K562 (cell line): ENCODE measurements around the gene CNDP2. TPM values are rescaled to one million over a fixed set of nuclear protein-coding genes. Genes with fewer than 3 reads are reported as not detected.

Experiments used
- ATAC-seq: fragments of 200-7000 bp; cut with Tn5 transposase; 3 replicates; pipeline ENCODE4 v1.9.1; 2020; ENCODE audit warnings: moderate library complexity
- BruUV-seq: library from RNA; stranded (reverse); fragments of 400-500 nt; replicated peaks from 2 replicates; lab custom pipeline; 2021; lab: Mats Ljungman, UMichigan
- CTCF ChIA-PET: fragments of 300-600 bp; formaldehyde crosslinking; extraction: SDS; loops from one replicate; lab custom pipeline; 2021; ENCODE audit warnings: low intra/inter-chr PET ratio; lab: Yijun Ruan, JAX
- POLR2A ChIA-PET: fragments of 300-600, 350-650 bp; sonication (Branson Sonifier 250); formaldehyde crosslinking; extraction: SDS; loops from one replicate; lab custom pipeline; 2021; ENCODE audit warnings: antibody characterized with exemption, inconsistent platforms; lab: Yijun Ruan, JAX
- DNase-seq, 4 experiments: peaks; one replicate each; pipeline versions ENCODE4 v3.0.0 to v3.0.0-alpha.2; 2011 to 2018; ENCODE audit warnings: low spot score in 3 of 4, mixed read lengths in 3 of 4; ENCODE audit errors: extremely low read depth in 1 of 4
- FAIRE-seq: peaks from 2 replicates; lab custom pipeline; 2011; peaks lifted over from hg19 to GRCh38; lab: Jason Lieb, UNC
- H2AFZ ChIP-seq: 2 replicates; pipeline ENCODE4 v1.6.0; 2011; ENCODE audit warnings: low read depth, low read length, control low read depth, inconsistent platforms
- H3K27ac ChIP-seq: fragments of 200-600 bp; 3 replicates; pipeline ENCODE4 v1.8.0; 2011; ENCODE audit warnings: low read depth, mild to moderate bottlenecking, control low read depth, inconsistent platforms, low read length, moderate library complexity, mixed read lengths; ENCODE audit errors: extremely low read depth
- H3K27me3 ChIP-seq, 2 experiments: fragments of 300-600 bp in 1 of 2; 2 replicates in 1 of 2; 3 replicates in 1 of 2; pipeline versions ENCODE4 v1.6.0 to v1.8.0; 2011; ENCODE audit warnings: inconsistent platforms in 2 of 2, low read length in 2 of 2, mild to moderate bottlenecking in 1 of 2, mixed read lengths in 1 of 2, moderate library complexity in 1 of 2; ENCODE audit not compliant: control insufficient read depth in 2 of 2, insufficient read depth in 2 of 2
- H3K36me3 ChIP-seq: fragments of 300-600 bp; 3 replicates; pipeline ENCODE4 v1.8.0; 2011; ENCODE audit warnings: mild to moderate bottlenecking, low read length, inconsistent platforms; ENCODE audit not compliant: control insufficient read depth, insufficient read depth
- H3K4me1 ChIP-seq, 2 experiments: fragments of 200-600 bp in 1 of 2; replicated peaks in 1 of 2; 2 replicates in 1 of 2; 3 replicates in 1 of 2; pipeline versions ENCODE4 v1.5.1 to v1.8.0; 2011; ENCODE audit warnings: inconsistent platforms in 2 of 2, low read length in 2 of 2, mild to moderate bottlenecking in 1 of 2, mixed read lengths in 1 of 2, moderate library complexity in 1 of 2; ENCODE audit not compliant: control insufficient read depth in 2 of 2, insufficient read depth in 2 of 2
- H3K4me2 ChIP-seq: 2 replicates; pipeline ENCODE4 v1.6.1; 2011; ENCODE audit warnings: low read length, control low read depth, inconsistent platforms, mixed read lengths; ENCODE audit not compliant: insufficient read depth
- H3K4me3 ChIP-seq: fragments of 200-600 bp; sonication (generic), shearing (Covaris generic); 2 replicates; pipeline ENCODE4 v1.5.1; 2016; ENCODE audit warnings: control low read depth, inconsistent platforms
- H3K79me2 ChIP-seq: fragments of 200-600 bp; 3 replicates; pipeline ENCODE4 v1.8.0; 2011; ENCODE audit warnings: low read length, inconsistent platforms; ENCODE audit not compliant: control insufficient read depth, insufficient read depth
- H3K9ac ChIP-seq, 2 experiments: 2 replicates each; pipeline versions ENCODE4 v1.6.0 to v1.6.1; 2011; ENCODE audit warnings: low read depth in 2 of 2, low read length in 2 of 2, control low read depth in 1 of 2, inconsistent platforms in 1 of 2, mild to moderate bottlenecking in 1 of 2, mixed read lengths in 1 of 2; ENCODE audit not compliant: insufficient read depth in 1 of 2
- H3K9me1 ChIP-seq: one replicate; pipeline ENCODE4 v1.6.0; 2011; ENCODE audit warnings: inconsistent platforms, mild to moderate bottlenecking, low read length, moderate library complexity; ENCODE audit not compliant: control insufficient read depth, insufficient read depth
- H3K9me3 ChIP-seq: replicated peaks from 2 replicates; pipeline ENCODE4 v1.5.1; 2011; ENCODE audit warnings: low read depth, low read length, inconsistent platforms; ENCODE audit not compliant: control insufficient read depth, insufficient read depth
- H4K20me1 ChIP-seq: replicated peaks from 2 replicates; pipeline ENCODE4 v1.6.1; 2011; ENCODE audit warnings: low read length, inconsistent platforms, mixed read lengths; ENCODE audit not compliant: control insufficient read depth, insufficient read depth
- BMI1 ChIP-seq: fragments of 150-350 bp; IDR thresholded peaks from 2 replicates; pipeline ENCODE4 v1.6.1; 2014; ENCODE audit warnings: low read length
- MTA1 ChIP-seq: fragments of 450-650 bp; IDR thresholded peaks from 2 replicates; pipeline ENCODE4 v1.6.1; 2017; ENCODE audit warnings: borderline replicate concordance
- NFIX ChIP-seq: fragments of 250-450 bp; sonication (Bioruptor Pico); IDR thresholded peaks from 2 replicates; pipeline ENCODE4 v1.4.0; 2020; ENCODE audit warnings: low read depth, mild to moderate bottlenecking, moderate library complexity
- SOX6 ChIP-seq: fragments of 450-650 bp; IDR thresholded peaks from 2 replicates; pipeline ENCODE4 v1.6.1; 2014; ENCODE audit warnings: mild to moderate bottlenecking
- WGBS: fragments of 100-300 bp; shearing (Covaris generic); methylation state at CpG from one replicate; pipeline ENCODE4 v1.1.6; 2016; ENCODE audit warnings: low coverage, mixed read lengths; ENCODE audit not compliant: insufficient coverage; ENCODE audit errors: missing lambda C conversion rate; 5-methylcytosine and 5-hydroxymethylcytosine counted together
- in situ Hi-C: fragments of 300-500 bp; cut with MboI; formaldehyde crosslinking; loops from 4 replicates; pipeline ENCODE4 v1.15.0; 2018; ENCODE audit warnings: inconsistent platforms, mixed read lengths
- intact Hi-C: fragments of 100-400 bp; cut with micrococcal nuclease; formaldehyde crosslinking; loops from 2 replicates; pipeline ENCODE4 v1.14.2; 2022
- polyA plus RNA-seq, 8 experiments: library from polyadenylated mRNA; depleted of rRNA in 4 of 8; stranded (reverse) in 5 of 8; unstranded in 3 of 8; fragments of >200 nt; fragmentation: Nextera tagmentation in 2 of 8; fragmentation: Illumina TruSeq in 1 of 8; extraction: Ambion mirVana in 2 of 8; extraction: Trizol in 1 of 8; gene quantifications; 2 replicates each; pipeline versions ENCODE4 v1.2.1 to v1.2.3, GENCODE V29; 2011 to 2014; ENCODE audit warnings: inconsistent platforms in 1 of 8, missing spikeins in 1 of 8
- total RNA-seq, 7 experiments: library from RNA; depleted of rRNA in 6 of 7; stranded (reverse); fragments of >200 nt in 6 of 7; fragmentation: Illumina TruSeq in 2 of 7; extraction: Trizol in 2 of 7; gene quantifications; 2 replicates each; pipeline versions ENCODE4 v1.2.1 to v1.2.3, GENCODE V29; 2011 to 2021; ENCODE audit warnings: low replicate concordance in 1 of 7
- TF ChIP-seq, protein P1 (sequence below): fragments of 450-650 bp; formaldehyde crosslinking; IDR thresholded peaks from 2 replicates; pipeline ENCODE4 v1.4.0; 2020; ENCODE audit warnings: mild to moderate bottlenecking, moderate library complexity

The CNDP2 gene
- total and polyA plus RNA-seq, 9 of the 15 experiments (the other 6 are each of a cell fraction or from before 2014, with no cell fraction given): 34.1 to 128 (median 53.8) TPM

DNA sequence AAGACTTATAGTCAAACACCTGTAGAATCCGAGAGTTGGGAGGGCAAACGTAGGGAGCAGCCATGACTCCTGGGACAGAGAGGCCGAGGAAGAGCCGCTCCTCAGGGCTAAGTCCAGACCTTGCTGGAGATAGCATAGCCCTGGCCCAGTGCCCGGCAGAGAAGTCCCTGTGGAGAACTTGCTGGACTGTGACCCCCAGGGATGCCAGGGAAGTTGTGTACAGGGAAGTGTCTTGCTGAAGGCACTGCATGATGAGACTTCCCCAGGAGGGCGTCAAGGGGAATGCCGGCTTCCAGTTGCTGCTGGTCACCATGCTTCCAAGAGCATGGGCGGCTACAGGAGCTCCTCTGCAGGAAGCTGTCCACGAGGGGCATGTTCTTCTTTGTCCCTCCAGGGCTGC is 29.6 kb downstream of the CNDP2 start (continued):
- TF ChIP-seq BMI1 (no peak), MTA1 (no peak), NFIX (CRISPR knock-in tag) (no peak)

DNA sequence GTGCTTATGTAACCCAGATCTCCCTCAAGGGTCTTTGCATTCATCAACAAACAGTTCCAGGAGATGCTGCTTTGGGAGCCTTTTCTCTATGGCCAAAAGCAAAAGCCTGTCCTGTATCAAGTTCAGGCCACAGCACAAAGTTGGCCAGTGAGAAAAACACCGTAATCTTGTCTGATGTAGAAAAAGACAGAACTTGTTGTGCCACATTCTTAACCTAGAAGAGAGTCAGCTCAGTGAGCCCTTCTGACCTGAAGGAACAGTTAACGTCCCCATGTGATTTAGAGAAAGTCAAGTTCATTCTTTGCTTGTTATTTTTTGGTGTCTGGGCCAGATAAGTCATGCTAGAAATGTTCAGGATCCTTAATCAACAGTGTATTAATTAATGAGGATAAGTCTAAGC is 30.3 kb downstream of the CNDP2 start:
- Histone ChIP-seq H3K9me3 (no peaks in the 10 kb centered on the region), H3K27me3 (peaks cover 4 to 22% of the 10 kb centered on the region in 2 experiments; a peak in 4 of 5 replicates), H2AFZ (no peak overlapping the region), H3K4me1 (peaks cover 0 to 3% of the 10 kb centered on the region in 2 experiments; a peak in 1 of 5 replicates), H3K27ac (no peak overlapping the region), H3K9ac (no peak overlapping the region), H3K4me2 (no peak overlapping the region), H3K36me3 (no peaks in the 10 kb centered on the region), H3K4me3 (no peak overlapping the region), H4K20me1 (no peaks in the 10 kb centered on the region), H3K79me2 (no peaks in the 10 kb centered on the region), H3K9me1 (no peaks in the 10 kb centered on the region)
- in situ Hi-C loops: no loop called here
- POLR2A ChIA-PET: no interaction called here
- intact Hi-C loops: no loop called here
- BruUV-seq: no TSS peak
- ATAC-seq (no peak), FAIRE-seq (no peak), DNase-seq (no peak)
- CTCF ChIA-PET: no interaction called here
- TF ChIP-seq, protein P1, sequence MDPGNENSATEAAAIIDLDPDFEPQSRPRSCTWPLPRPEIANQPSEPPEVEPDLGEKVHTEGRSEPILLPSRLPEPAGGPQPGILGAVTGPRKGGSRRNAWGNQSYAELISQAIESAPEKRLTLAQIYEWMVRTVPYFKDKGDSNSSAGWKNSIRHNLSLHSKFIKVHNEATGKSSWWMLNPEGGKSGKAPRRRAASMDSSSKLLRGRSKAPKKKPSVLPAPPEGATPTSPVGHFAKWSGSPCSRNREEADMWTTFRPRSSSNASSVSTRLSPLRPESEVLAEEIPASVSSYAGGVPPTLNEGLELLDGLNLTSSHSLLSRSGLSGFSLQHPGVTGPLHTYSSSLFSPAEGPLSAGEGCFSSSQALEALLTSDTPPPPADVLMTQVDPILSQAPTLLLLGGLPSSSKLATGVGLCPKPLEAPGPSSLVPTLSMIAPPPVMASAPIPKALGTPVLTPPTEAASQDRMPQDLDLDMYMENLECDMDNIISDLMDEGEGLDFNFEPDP (CRISPR knock-in tag): no peak
- no peak for TF ChIP-seq SOX6
- 14% methylated on average over 2 of the region's 2 CpGs for WGBS
